ENCODE results near the gene NHERF2.

The NHERF2 gene

GRCh38 chr16:2082171-2082982 lies 55.7 kb downstream of the NHERF2 start:
- no peak for TF ChIP-seq POLR2AphosphoS5 (IDR thresholded peaks at IDR 0.05; ENCODE audit: low read depth, low read length)
- TF ChIP-seq POU2F2 (IDR thresholded peaks at IDR 0.05; ENCODE audit: low read depth, low read length) = no peak
- TF ChIP-seq POLR2A (IDR thresholded peaks at IDR 0.05; ENCODE audit: low read depth, low read length) = no peak
- TF ChIP-seq PAX5 (IDR thresholded peaks at IDR 0.05; ENCODE audit: insufficient read depth, low read length, severe bottlenecking) = no peak
- no peak for TF ChIP-seq TAF1 (IDR thresholded peaks at IDR 0.05; ENCODE audit: low read depth, low read length)
- TF ChIP-seq SPI1 (IDR thresholded peaks at IDR 0.05; ENCODE audit: low read depth, low read length) = no peak
- no peak for FAIRE-seq

GRCh38 chr16:2082983-2083364 lies 56.3 kb downstream of the NHERF2 start:
- FAIRE-seq (no peak), DNase-seq (ENCODE audit: insufficient read length, low spot score) (no peak)
- TF ChIP-seq SPI1 (IDR thresholded peaks at IDR 0.05; ENCODE audit: low read depth, low read length) (no peak), POLR2AphosphoS5 (IDR thresholded peaks at IDR 0.05; ENCODE audit: low read depth, low read length) (no peak), POU2F2 (IDR thresholded peaks at IDR 0.05; ENCODE audit: low read depth, low read length) (no peak), POLR2A (IDR thresholded peaks at IDR 0.05; ENCODE audit: low read depth, low read length) (no peak), TAF1 (IDR thresholded peaks at IDR 0.05; ENCODE audit: low read depth, low read length) (no peak), PAX5 (IDR thresholded peaks at IDR 0.05; ENCODE audit: insufficient read depth, low read length, severe bottlenecking) (no peak)

More at GRCh38 chr16:2082171-2082982, 55.7 kb downstream of the NHERF2 start:
- no peak for DNase-seq (ENCODE audit: insufficient read length, low spot score)

DNA sequence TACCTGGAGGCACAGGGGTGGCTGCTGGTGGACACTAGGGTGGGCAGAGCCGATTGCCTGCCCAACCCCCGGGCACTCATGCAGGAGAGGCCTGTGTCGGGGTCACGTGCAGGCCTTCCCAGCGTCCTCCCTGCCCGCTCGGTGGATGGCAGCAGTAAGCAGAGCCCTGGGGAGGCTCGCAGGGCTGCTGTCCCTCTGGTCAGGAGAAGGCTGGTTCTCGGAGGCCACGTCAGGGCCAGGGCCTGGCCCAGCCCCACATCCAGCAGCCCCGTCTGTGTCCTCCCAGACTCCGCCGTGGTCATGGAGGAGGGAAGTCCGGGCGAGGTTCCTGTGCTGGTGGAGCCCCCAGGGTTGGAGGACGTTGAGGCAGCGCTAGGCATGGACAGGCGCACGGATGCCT lies 56.7 kb downstream of the NHERF2 start:
- no peak for DNase-seq (ENCODE audit: insufficient read length, low spot score)
- no peak for FAIRE-seq
- TF ChIP-seq TAF1 (IDR thresholded peaks at IDR 0.05; ENCODE audit: low read depth, low read length) = no peak
- no peak for TF ChIP-seq SPI1 (IDR thresholded peaks at IDR 0.05; ENCODE audit: low read depth, low read length)
- no peak for TF ChIP-seq POLR2A (IDR thresholded peaks at IDR 0.05; ENCODE audit: low read depth, low read length)
- no peak for TF ChIP-seq POLR2AphosphoS5 (IDR thresholded peaks at IDR 0.05; ENCODE audit: low read depth, low read length)
- no peak for TF ChIP-seq PAX5 (IDR thresholded peaks at IDR 0.05; ENCODE audit: insufficient read depth, low read length, severe bottlenecking)

GRCh38 chr16:2083876-2084780 lies 57.4 kb downstream of the NHERF2 start:
- DNase-seq (ENCODE audit: insufficient read length, low spot score) (no peak), FAIRE-seq (no peak)
- TF ChIP-seq POU2F2 (IDR thresholded peaks at IDR 0.05; ENCODE audit: low read depth, low read length) (no peak), SPI1 (IDR thresholded peaks at IDR 0.05; ENCODE audit: low read depth, low read length) (no peak), POLR2AphosphoS5 (IDR thresholded peaks at IDR 0.05; ENCODE audit: low read depth, low read length) (no peak), POLR2A (IDR thresholded peaks at IDR 0.05; ENCODE audit: low read depth, low read length) (no peak), PAX5 (IDR thresholded peaks at IDR 0.05; ENCODE audit: insufficient read depth, low read length, severe bottlenecking) (no peak), TAF1 (IDR thresholded peaks at IDR 0.05; ENCODE audit: low read depth, low read length) (no peak)

- TF ChIP-seq POU2F2 (IDR thresholded peaks at IDR 0.05; ENCODE audit: low read depth, low read length) (no peak), POLR2AphosphoS5 (IDR thresholded peaks at IDR 0.05; ENCODE audit: low read depth, low read length) (no peak), SPI1 (IDR thresholded peaks at IDR 0.05; ENCODE audit: low read depth, low read length) (no peak), POLR2A (IDR thresholded peaks at IDR 0.05; ENCODE audit: low read depth, low read length) (no peak), PAX5 (IDR thresholded peaks at IDR 0.05; ENCODE audit: insufficient read depth, low read length, severe bottlenecking) (no peak)
- FAIRE-seq (no peak), DNase-seq (ENCODE audit: insufficient read length, low spot score) (no peak)
Observed at GRCh38 chr16:2084895-2085625, 58.4 kb downstream of the NHERF2 start.

DNA sequence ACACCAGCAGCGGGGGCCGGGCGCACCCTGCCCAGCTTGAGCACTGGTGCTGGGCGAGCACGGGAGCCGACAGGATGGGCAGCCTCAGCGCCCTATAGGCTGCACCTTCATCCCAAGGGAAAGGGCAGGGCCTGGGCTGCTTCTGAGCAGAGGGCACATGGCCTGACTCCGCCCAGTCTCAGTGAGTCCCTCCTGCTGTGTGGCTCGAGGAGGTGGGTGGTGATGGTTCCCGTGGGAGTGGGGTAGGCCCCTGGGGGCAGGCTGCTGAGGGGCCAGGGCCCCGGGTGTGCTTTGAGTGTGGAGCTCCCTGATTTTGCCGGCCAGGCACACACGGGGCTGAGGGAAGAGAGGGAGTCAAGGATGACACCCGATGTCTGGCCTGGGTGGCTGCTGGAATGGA lies 59.0 kb downstream of the NHERF2 start:
- no peak for FAIRE-seq
- TF ChIP-seq TAF1 (IDR thresholded peaks at IDR 0.05; ENCODE audit: low read depth, low read length) (no peak), POU2F2 (IDR thresholded peaks at IDR 0.05; ENCODE audit: low read depth, low read length) (no peak), POLR2AphosphoS5 (IDR thresholded peaks at IDR 0.05; ENCODE audit: low read depth, low read length) (no peak), POLR2A (IDR thresholded peaks at IDR 0.05; ENCODE audit: low read depth, low read length) (no peak), PAX5 (IDR thresholded peaks at IDR 0.05; ENCODE audit: insufficient read depth, low read length, severe bottlenecking) (no peak), SPI1 (IDR thresholded peaks at IDR 0.05; ENCODE audit: low read depth, low read length) (no peak)
- no peak for DNase-seq (ENCODE audit: insufficient read length, low spot score)

- FAIRE-seq (no peak), DNase-seq (ENCODE audit: insufficient read length, low spot score) (no peak)
- TF ChIP-seq POLR2A (IDR thresholded peaks at IDR 0.05; ENCODE audit: low read depth, low read length) = no peak
- no peak for TF ChIP-seq POLR2AphosphoS5 (IDR thresholded peaks at IDR 0.05; ENCODE audit: low read depth, low read length)
- no peak for TF ChIP-seq TAF1 (IDR thresholded peaks at IDR 0.05; ENCODE audit: low read depth, low read length)
- no peak for TF ChIP-seq SPI1 (IDR thresholded peaks at IDR 0.05; ENCODE audit: low read depth, low read length)
- TF ChIP-seq POU2F2 (IDR thresholded peaks at IDR 0.05; ENCODE audit: low read depth, low read length) = no peak
- TF ChIP-seq PAX5 (IDR thresholded peaks at IDR 0.05; ENCODE audit: insufficient read depth, low read length, severe bottlenecking) = no peak
Observed at GRCh38 chr16:2086106-2086742, 59.5 kb downstream of the NHERF2 start.
